Endodermal cell (in vitro differentiated cells): ENCODE results near the gene LAPTM5. TPM values are rescaled to one million over a fixed set of nuclear protein-coding genes. Genes with fewer than 3 reads are reported as not detected.
"Not testable (repeated sequence)": the region's sequence is repeated elsewhere in the genome, so short reads cannot be mapped to it uniquely, and the experiment has no call there.

Experiments
- DNase-seq: peaks from one replicate; pipeline ENCODE4 v3.0.0-alpha.2; 2017
- H3K27ac ChIP-seq: 2 replicates; pipeline ENCODE4 v1.5.1; 2013; ENCODE audit warnings: mild to moderate bottlenecking, low read depth, low read length, moderate library complexity
- H3K27me3 ChIP-seq: 2 replicates; pipeline ENCODE4 v1.6.1; 2013; ENCODE audit warnings: mild to moderate bottlenecking, low read length, moderate library complexity; ENCODE audit not compliant: insufficient read depth, control insufficient read depth, poor library complexity, severe bottlenecking
- H3K36me3 ChIP-seq: 2 replicates; pipeline ENCODE4 v1.7.0; 2013; ENCODE audit warnings: mild to moderate bottlenecking, low read length, moderate library complexity; ENCODE audit not compliant: control insufficient read depth, insufficient read depth
- H3K4me1 ChIP-seq: one replicate; pipeline ENCODE4 v1.7.0; 2013; ENCODE audit warnings: low read length; ENCODE audit not compliant: control insufficient read depth, insufficient read depth
- H3K4me3 ChIP-seq: 2 replicates; pipeline ENCODE4 v1.5.1; 2013; ENCODE audit warnings: mild to moderate bottlenecking, low read length, moderate library complexity
- H3K9ac ChIP-seq: 2 replicates; pipeline ENCODE4 v1.6.1; 2013; ENCODE audit warnings: mild to moderate bottlenecking, low read length, moderate library complexity; ENCODE audit not compliant: poor library complexity, severe bottlenecking; ENCODE audit errors: extremely low read depth
- H3K9me3 ChIP-seq: 2 replicates; pipeline ENCODE4 v1.6.1; 2013; ENCODE audit warnings: mild to moderate bottlenecking, low read length, moderate library complexity; ENCODE audit not compliant: control insufficient read depth
- H3K27ac Mint-ChIP-seq: 2 replicates; pipeline ENCODE4 v1.8.0; 2020; ENCODE audit warnings: mixed read lengths
- H3K27me3 Mint-ChIP-seq: 2 replicates; pipeline ENCODE4 v1.8.0; 2021; ENCODE audit warnings: mild to moderate bottlenecking, mixed read lengths; ENCODE audit not compliant: insufficient read depth
- H3K36me3 Mint-ChIP-seq: 2 replicates; pipeline ENCODE4 v1.8.0; 2020; ENCODE audit warnings: low read depth, mixed read lengths
- H3K4me1 Mint-ChIP-seq: 2 replicates; pipeline ENCODE4 v1.8.0; 2020; ENCODE audit warnings: mixed read lengths
- H3K4me3 Mint-ChIP-seq: 2 replicates; pipeline ENCODE4 v1.8.0; 2020; ENCODE audit warnings: mild to moderate bottlenecking, moderate library complexity, mixed read lengths
- H3K9me3 Mint-ChIP-seq: 2 replicates; pipeline ENCODE4 v1.8.0; 2020; ENCODE audit warnings: mild to moderate bottlenecking, mixed read lengths
- WGBS, 2 experiments: methylation state at CpG; one replicate each; pipeline versions ENCODE4 v1.1.5 to v1.1.7; 2013; ENCODE audit warnings: missing lambda C conversion rate in 2 of 2, mixed read lengths in 1 of 2; ENCODE audit not compliant: insufficient coverage in 1 of 2, insufficient read length in 1 of 2; 5-methylcytosine and 5-hydroxymethylcytosine counted together
- total RNA-seq, 2 donors: library from RNA; stranded (reverse); fragmentation: NEBNext Ultra II Directional in 1 of 2; extraction: Animal tissue kit (Norgen Biotek cat#: 25700) in 1 of 2; gene quantifications; 2 replicates in 1 of 2; 3 replicates in 1 of 2; pipeline ENCODE4 v1.2.1, GENCODE V29; 2021
- TF ChIP-seq, protein P1 (sequence below): fragments of 200-600 bp; sonication (generic); conservative IDR thresholded peaks from 2 replicates; pipeline ENCODE4 v1.5.0; 2021; ENCODE audit warnings: antibody characterized with exemption, mild to moderate bottlenecking

The LAPTM5 gene
- total RNA-seq, 2 donors from 2014 or later = not detected

DNA sequence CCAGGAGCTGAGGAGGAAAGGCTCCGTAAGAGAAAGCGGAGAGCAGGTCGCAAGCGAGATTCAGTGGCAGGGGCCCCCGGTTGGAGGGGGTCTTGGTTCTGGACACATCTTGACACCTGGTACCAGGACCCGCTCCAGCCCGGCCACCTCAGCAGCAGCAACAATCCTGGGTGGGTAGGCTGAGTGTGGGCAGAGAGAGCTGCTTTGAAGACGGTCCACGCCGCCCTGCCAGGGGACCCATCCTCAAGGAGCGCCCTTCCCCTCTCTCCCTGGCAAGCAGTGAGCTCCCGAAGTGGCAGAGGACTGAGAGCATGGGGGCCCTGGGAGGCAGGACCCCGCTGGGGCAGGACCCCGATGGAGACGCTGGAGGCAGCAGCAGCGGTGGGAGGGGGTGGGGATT lies 35.6 kb upstream of the LAPTM5 start:
- Mint-ChIP-seq H3K36me3 (no peaks in the 10 kb centered on the region), H3K27ac (no peak overlapping the region), H3K4me1 (peaks cover 4% of the 10 kb centered on the region), H3K9me3 (no peaks in the 10 kb centered on the region), H3K27me3 (no peaks in the 10 kb centered on the region), H3K4me3 (no peak overlapping the region)
- Histone ChIP-seq H3K36me3 (no peaks in the 10 kb centered on the region), H3K27ac (no peak overlapping the region), H3K4me3 (no peak overlapping the region), H3K4me1 (peaks cover 3% of the 10 kb centered on the region), H3K9me3 (no peaks in the 10 kb centered on the region), H3K9ac (no peak overlapping the region), H3K27me3 (no peaks in the 10 kb centered on the region)
- TF ChIP-seq, protein P1, sequence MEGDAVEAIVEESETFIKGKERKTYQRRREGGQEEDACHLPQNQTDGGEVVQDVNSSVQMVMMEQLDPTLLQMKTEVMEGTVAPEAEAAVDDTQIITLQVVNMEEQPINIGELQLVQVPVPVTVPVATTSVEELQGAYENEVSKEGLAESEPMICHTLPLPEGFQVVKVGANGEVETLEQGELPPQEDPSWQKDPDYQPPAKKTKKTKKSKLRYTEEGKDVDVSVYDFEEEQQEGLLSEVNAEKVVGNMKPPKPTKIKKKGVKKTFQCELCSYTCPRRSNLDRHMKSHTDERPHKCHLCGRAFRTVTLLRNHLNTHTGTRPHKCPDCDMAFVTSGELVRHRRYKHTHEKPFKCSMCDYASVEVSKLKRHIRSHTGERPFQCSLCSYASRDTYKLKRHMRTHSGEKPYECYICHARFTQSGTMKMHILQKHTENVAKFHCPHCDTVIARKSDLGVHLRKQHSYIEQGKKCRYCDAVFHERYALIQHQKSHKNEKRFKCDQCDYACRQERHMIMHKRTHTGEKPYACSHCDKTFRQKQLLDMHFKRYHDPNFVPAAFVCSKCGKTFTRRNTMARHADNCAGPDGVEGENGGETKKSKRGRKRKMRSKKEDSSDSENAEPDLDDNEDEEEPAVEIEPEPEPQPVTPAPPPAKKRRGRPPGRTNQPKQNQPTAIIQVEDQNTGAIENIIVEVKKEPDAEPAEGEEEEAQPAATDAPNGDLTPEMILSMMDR = no peak
- WGBS, 2 experiments = 90 to 95% methylated on average over 11 to 16 of the region's 16 CpGs
- no peak for DNase-seq

DNA sequence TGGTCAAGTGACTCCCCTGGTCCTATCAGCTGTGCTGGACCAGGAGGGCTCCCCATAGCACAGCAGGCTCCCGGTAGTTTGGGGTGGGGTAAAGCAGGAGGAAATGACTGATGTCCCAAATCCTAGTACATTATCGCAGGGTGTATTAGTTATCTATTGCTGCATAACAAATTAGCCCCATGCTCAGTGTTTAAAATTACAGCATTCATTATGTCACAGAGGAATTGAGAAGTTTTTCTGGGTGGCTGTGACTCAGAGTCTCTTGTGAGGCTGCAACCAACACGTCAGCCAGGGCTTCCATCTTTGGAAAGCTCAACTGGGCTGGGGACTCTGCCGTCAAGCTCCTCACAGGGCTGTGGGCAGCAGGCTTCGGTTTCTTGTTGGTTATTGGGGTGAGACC lies 34.3 kb upstream of the LAPTM5 start:
- no peaks in the 10 kb centered on the region for H3K36me3 Mint-ChIP-seq
- no peak overlapping the region for H3K4me3 Mint-ChIP-seq
- Histone ChIP-seq H3K9me3 (no peaks in the 10 kb centered on the region), H3K36me3 (no peaks in the 10 kb centered on the region), H3K9ac (no peak overlapping the region), H3K4me3 (no peak overlapping the region), H3K27me3 (no peaks in the 10 kb centered on the region), H3K4me1 (peaks cover 3% of the 10 kb centered on the region), H3K27ac (no peak overlapping the region)
- peaks cover 3% of the 10 kb centered on the region for H3K27me3 Mint-ChIP-seq
- no peak for DNase-seq
- H3K4me1 Mint-ChIP-seq = no peaks in the 10 kb centered on the region
- H3K9me3 Mint-ChIP-seq = no peaks in the 10 kb centered on the region
- H3K27ac Mint-ChIP-seq = no peak overlapping the region
- WGBS, 2 experiments = 91 to 100% methylated on average over 3 to 5 of the region's 5 CpGs
- TF ChIP-seq, protein P1 = no peak

DNA sequence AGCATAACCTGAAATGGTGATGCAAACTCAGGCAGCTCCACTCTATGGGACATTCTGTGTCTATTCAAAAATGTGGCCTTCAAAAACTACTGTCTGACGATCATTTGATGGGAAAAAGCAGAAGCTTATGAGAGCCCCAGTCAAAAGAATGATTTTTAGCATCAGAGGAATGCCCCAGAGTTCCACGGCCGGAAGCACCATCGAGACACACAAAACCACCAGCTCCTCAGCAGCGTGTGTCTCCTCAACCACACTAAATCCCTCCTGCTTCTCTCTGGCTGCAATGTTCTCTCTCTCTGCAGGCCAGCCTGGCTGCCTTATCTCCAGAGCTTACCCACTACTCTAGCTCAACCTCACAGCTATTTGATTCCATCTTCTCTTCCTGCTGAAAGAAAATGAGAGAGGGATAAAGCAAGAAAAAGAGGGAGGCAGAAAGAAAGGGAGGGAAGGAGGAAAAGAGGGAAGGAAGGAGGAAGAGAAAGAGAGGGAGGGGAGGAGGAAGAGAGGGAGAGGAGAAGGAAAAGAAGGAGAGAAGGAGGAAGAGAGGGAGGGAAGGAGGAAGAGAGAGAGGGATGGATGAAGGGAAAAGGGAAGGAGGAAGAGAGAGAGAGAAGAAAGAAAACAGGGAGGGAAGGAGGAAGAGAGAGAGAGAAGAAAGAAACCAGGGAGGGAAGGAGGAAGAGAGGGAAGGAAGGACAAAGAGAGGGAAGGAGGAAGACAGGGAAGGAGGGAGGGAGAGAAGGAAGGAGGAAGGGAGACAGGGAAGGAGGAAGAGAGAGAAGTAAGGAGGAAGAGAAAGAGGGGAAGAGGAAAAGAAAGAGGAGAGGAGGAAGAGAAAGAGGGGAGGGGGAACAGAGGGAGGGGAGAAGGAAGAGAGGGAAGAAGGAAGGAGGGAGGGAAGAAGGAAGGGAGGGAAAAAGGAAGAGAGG lies 33.5 kb upstream of the LAPTM5 start:
- DNase-seq = no peak
- Mint-ChIP-seq H3K27me3 (peaks cover 3% of the 10 kb centered on the region), H3K9me3 (no peaks in the 10 kb centered on the region), H3K36me3 (no peaks in the 10 kb centered on the region), H3K27ac (no peak overlapping the region), H3K4me3 (no peak overlapping the region), H3K4me1 (no peaks in the 10 kb centered on the region)
- 84 to 87% methylated on average over 2 to 5 of the region's 5 CpGs for WGBS, 2 experiments
- no peak overlapping the region for H3K9ac ChIP-seq
- H3K9me3 ChIP-seq = no peaks in the 10 kb centered on the region
- no peak overlapping the region for H3K4me3 ChIP-seq
- H3K27me3 ChIP-seq = no peaks in the 10 kb centered on the region
- no peak overlapping the region for H3K27ac ChIP-seq
- H3K4me1 ChIP-seq = peaks cover 3% of the 10 kb centered on the region
- TF ChIP-seq, protein P1 = no peak
- H3K36me3 ChIP-seq = no peaks in the 10 kb centered on the region

DNA sequence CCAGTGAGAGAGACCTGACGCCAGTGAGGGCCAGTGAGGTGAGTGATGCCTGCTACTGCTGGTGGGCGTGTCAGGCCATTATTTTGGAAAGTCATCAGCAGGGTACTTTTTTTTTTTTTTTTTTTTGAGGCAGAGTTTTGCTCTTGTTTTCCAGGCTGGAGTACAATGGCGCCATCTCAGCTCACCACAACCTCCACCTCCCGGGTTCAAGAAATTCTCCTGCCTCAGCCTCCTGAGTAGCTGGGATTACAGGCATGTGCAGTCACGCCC lies 32.6 kb upstream of the LAPTM5 start:
- not testable (repeated sequence) for H3K27me3 Mint-ChIP-seq, H3K4me3 ChIP-seq, H3K4me3 Mint-ChIP-seq, H3K9ac ChIP-seq, H3K4me1 Mint-ChIP-seq, DNase-seq, H3K4me1 ChIP-seq, H3K27ac Mint-ChIP-seq, H3K36me3 Mint-ChIP-seq, H3K27ac ChIP-seq, H3K9me3 ChIP-seq, H3K36me3 ChIP-seq, H3K27me3 ChIP-seq, H3K9me3 Mint-ChIP-seq
- 92 to 95% methylated on average over 2 to 5 of the region's 5 CpGs for WGBS, 2 experiments
